ENCODE results near the gene EMC10.
"Not testable (repeated sequence)": the region's sequence is repeated elsewhere in the genome, so short reads cannot be mapped to it uniquely, and the experiment has no call there.

EMC10 gene

DNA sequence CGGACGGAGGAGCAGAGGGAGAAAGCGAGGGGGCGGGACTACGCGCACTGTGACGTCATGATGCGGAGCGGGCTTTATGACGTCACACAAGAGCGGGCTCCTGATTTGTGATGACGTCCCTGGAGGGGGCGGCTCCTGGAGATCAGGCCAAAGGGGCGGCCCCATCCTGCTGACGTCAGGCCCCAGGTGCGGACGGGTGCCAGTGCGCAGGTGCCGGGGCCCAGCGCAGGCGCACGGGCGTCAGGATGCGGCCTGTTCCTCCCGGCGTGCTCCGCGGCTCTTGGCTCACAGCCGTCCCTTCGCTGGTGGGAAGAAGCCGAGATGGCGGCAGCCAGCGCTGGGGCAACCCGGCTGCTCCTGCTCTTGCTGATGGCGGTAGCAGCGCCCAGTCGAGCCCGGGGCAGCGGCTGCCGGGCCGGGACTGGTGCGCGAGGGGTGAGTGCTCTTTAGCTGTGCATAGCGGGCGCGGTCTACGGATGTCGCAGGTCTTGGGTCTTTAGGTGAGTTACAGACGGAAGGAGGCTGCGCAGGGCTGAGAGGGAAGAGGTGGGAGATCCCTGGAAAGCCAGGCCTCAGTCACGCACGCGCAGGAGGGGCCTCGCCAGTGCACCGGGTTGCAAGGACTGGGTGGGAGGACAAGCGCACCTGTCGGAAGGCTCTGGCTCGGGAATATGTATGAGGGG, at the start of gene EMC10, which contains the start of gene GARIN5A:
Gene EMC10, plus strand, starts transcription at position 284 of the 683 bp plus-strand sequence. Its CDS starts 38 bp downstream, at position 322.
Gene GARIN5A, minus strand, starts transcription at position 625 of the 683 bp plus-strand sequence. Its CDS starts 460 bp downstream, at position 165.
- peak; percentile 91 for DNase-seq

DNA sequence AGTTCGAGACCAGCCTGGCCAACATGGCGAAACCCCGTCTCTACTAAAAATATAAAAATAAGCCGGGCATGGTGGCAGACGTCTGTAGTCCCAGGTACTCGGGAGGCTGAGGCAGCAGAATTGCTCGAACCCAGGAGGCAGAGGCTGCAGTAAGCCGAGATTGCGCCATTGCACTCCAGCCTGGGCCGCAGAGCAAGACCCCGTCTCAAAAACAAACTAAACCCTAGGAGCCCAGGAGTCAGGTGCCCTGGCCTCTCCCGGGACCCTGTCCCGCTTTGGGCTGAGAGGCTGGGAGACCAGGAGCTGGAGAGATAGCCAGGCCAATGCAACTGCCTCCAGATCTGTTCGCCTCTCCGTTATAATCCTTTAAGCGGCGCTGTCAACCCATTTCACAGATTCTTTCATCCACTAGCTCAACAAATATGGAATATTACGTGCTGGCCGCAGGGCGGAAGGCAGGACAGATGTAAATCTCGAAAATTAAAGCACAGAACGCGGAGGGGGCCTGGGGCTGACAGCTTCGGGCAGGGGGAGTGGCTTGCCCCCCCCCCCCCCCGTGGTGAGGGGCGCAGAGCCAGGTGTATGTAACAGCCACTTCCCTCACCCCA, 48.9 kb upstream of the EMC10 start:
- DNase-seq = no peak

DNA sequence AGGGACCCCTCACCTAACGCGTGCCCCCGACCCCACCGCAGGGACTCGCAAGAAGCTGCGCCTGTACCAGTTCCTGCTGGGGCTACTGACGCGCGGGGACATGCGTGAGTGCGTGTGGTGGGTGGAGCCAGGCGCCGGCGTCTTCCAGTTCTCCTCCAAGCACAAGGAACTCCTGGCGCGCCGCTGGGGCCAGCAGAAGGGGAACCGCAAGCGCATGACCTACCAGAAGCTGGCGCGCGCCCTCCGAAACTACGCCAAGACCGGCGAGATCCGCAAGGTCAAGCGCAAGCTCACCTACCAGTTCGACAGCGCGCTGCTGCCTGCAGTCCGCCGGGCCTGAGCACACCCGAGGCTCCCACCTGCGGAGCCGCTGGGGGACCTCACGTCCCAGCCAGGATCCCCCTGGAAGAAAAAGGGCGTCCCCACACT, 48.3 kb upstream of the EMC10 start:
- DNase-seq = no peak

DNA sequence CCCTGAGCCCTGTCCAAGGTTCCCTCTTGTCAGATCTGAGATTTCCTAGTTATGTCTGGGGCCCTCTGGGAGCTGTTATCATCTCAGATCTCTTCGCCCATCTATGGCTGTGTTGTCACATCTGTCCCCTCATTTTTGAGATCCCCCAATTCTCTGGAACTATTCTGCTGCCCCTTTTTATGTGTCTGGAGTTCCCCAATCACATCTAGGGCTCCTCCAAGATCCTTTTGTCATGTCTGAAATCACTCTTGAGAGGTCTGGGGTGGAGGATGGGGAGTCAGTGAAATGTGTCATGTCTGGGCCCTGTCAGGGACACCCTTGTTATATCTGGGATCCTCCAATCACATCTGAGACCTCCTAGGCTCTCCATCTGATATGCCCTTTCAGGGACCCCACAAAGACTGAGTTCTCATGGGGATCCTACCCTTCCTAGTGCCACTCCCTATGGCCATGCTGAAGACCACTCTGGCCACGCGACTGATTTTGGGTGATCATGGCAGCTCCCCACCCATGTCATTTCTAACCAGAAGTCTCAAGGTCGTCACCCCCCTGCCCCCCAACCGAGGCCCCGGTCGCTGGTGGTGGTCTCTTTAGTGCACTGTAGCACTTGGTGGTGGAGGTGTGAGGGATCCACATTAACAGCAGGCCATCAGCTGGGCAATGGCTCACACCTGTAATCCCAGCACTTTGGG, 47.4 kb upstream of the EMC10 start:
- no peak for DNase-seq

DNA sequence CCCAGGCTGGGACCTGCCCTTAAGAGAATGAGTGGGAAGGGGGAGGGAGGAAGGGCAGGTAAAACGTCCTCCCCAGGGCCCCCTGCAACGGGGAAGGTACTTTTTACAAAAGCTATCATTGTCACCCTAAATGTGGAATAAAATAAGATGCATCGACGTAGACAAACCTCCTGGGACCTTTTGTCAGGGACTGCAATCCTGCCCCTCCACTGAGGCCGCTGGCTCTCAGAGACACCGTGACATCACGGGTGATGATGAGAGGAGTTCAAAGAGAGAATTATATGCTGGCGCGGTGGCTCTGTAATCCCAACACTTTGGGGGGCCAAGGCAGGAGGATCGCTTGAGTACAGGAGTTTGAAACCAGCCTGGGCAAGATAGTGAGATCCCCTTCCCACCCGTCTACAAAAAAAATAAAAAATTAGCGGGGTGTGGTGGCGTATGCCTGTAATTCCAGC, 45.4 kb upstream of the EMC10 start:
- DNase-seq = no peak

DNA sequence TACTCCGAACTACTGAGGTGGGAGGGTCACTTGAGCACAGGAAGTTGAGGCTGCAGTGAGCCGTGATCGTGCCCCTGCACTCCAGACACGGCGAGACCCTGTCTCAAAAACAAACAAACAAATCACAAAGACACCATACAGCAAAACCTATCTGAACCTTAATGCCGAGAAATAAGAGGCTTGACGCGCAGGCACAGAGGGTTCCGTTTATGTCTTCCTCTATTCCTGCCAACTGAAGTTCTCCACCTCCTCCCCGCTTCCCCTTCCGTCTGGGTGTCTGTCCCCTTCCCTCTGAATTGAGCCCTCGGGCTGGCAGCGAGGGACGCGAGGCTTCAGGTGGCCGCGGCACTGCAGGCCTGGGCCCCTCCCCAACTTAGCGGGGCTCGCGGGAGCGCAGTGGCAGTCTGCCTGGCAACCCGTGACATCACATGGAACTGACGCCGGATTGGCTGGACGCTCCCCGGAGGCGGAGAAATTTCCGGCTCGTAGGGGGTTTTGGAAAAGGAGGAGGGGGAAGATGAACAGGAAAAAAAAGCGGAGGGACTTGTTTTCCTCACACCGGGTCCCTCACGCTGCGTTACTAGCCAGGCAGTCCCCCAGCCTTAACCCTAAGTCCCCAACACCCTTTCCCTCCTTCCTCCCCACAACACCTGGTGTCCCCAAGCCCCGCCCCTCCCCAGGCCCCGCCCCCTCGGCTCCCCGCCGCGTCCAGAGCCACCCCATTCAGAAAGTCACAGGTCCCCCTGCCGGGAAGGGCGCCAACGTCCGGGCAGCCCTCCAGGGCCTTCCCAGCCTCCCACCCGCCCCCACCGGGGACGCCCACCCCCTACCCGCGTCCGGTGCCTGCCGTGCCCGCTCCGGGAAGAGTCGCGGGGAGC, 44.7 kb upstream of the EMC10 start:
- peak; percentile 86 for DNase-seq

DNA sequence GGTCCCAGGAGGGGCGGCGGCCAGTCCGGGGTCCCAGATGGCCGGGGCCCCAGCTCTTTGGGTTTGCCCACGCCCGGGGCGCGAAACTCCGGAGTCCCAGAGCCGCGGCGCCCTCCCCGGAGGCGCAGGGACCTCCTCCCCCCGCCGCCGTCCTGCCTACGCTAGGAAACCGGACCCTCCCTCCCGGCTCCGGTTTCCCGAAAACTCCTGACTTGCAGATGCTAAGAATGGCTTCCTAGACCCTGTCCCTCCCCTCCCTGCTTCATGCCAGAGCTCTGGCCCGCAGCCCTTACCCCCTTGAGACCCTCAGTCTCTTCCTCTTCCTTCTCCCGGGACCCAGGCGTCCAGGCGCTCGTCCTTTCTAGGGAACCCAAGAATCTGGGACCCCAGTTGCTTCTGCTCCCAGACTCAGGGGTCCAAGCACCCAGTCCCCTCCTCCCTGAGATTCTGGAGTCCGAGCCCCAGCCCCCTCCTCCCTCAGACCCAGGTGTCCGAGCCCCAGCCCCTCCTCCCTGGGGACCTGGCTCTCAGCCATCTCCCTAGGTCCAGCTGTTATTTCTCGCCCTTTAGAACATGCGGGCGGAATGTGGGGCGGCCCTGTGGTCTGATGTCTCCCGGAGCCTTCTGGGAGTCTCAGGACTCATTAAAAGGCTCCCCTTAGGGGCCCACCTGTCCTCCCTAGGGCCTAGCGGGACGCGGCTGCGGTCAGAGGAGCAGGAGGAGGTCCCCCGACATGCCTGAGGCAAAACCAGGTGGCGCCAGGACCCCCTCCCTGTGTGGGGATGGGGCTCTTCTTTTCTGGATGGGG, 43.9 kb upstream of the EMC10 start, which contains the start of gene MYBPC2:
Gene MYBPC2, plus strand, starts transcription at position 672 of the 808 bp plus-strand sequence. Its CDS starts 62 bp downstream, at position 734.
- DNase-seq = no peak

DNA sequence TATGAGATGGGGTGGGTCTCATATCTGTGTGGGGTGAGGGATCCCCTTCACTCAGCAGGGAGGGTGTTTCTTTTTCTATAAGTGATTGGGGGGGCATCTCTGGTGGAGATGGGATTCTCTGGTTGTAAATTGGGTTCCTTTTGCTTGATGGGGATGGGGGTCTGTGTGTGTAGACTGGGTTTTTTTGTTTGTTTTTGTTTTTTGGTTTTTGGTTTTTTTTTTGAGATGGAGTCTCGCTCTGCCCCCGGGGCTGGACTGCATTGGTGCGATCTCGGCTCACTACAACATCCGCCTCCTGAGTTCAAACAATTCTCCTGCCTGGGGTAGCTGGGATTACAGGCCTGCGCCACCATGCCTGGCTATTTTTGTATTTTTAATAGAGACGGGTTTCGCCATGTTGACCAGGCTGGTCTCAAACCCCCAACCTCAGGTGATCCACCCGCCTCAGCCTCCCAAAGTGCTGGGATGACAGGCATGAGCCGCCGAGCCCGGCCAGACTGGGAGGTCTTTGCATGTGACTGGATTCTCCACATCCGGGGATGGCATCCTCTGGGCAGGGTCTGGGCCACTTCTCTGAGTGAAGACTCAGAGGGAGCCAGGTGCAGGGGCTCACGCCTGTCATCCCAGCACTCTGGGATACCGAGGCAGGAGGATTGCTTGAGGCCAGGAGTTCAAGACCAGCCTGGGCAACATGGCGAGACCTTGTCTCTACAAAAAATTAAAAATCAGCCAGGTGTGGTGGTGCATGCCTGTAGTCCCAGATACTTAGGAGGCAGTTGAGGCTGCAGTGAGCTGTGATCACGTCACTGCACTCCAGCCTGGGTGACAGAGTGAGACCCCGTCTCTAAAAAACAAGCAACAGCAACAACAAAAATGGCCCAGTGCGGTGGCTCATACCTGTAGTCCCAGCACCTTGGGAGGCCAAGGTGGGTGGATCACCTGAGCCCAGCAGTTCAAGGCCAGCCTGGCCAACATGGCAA, 42.8 kb upstream of the EMC10 start:
- no peak for DNase-seq

DNA sequence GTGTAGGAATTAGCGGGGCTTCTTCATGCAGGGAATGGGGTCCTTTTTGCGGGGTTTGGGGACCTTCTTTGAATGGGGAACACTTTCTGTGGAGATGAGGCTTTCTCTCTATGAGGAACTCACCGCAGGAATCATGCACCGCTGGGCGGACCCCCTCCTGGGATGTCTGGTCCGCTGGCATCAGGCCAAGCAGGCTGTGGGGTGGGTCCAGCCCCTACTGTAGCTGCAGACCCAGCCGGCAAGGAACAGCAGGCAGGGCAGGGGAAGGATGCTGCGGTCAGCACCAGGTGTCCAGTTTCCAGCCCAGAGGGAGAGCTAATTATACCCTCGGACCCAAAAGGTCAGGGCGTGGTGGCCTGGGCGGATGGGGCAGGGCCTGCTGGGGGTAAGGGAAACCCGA, 41.8 kb upstream of the EMC10 start:
- no peak for DNase-seq

DNA sequence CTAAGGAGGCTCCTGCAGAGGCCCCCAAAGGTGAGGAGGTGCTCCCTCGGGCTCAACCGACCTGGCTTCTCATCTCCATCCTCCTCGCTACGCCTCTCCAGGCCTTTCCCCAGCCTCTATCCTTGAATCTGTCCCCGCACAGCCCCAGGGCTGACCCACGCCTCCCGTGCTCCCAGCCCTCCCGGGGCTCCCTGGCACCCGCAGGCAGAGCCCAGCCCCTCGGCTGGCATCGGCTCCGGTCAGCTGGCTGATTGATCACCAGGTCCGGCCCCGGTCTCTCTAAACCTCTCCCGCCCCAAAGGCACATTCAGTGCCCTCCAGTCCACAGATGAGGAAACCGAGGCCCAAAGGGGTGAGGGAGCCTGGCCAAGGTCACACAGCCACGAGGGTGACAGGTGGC, 41.1 kb upstream of the EMC10 start:
- DNase-seq = no peak

DNA sequence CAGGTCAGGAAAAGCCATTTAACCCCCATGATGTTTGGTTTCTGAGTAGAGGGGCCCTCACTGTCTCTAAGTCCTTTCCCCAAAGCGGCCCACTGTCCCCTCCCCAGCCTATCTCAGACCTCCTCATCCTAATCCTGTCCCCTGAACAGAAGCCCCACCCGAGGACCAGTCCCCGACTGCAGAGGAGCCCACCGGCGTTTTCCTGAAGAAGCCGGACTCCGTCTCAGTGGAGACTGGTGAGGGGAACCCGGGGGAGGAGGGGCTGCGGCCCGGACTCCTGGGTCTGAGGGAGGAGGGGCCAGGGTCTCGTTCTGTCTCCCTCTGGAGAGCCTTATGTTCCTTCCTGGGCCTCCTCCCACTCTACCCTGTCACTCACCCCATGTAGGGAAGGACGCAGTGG, 40.7 kb upstream of the EMC10 start:
- DNase-seq = no peak

DNA sequence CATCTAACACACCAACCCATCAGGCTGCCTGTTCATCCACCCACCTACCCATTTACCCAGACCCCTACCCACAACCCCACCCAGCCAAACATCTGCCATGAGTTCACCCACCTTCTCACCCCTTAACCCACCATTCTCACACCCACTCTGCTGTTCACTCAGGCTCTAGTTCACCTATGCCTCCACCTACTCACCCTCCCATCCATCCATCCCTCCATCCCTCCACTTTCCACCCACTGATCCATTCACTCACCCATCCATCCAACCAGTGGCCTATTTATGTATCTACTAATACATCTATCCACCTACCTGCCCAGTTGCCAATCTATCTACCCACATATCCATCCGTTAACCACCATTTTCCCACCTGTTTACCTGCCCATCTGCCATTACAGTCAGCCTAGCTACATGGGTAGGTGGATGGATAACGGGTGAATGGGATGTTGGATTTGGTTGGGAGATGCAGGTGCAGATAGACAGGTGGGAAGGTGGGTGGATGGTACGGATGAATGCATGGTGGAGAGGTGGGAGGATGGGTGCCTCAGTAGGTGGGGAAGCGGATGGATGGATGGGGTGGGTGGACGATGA, 38.4 kb upstream of the EMC10 start:
- DNase-seq = no peak

DNA sequence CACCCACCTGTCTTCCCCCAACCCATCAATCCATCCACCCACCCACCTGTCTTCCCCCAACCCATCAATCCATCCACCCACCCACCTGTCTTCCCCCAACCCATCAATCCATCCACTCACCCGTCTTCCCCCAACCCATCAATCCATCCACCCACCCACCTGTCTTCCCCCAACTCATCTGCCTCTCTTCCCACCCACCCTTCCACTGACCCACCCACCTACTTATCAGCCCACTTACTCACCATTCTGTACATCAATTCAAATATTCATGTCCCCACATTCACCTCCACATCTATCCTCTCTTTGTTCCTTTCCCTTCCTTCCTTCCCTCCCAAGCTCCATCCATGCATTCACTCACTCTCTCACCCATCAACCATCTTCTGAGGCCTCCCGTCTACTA, 37.2 kb upstream of the EMC10 start:
- not testable (repeated sequence) for DNase-seq

DNA sequence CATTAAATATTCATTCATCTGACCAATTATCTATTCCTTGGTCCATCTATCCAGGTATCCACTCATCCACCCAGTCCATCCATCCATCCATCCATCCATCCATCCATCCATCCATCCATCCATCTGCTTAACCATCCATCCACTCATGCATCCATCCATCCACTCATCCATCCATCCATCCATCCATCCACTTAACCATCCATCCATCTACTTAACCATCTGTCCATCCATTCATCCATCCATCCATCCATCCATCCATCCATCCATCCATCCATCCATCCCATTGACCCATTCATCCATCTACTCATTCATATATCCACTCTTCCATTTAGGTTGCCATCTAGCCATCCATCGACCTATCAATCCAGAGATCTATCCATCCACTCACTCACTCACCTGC, 32.2 kb upstream of the EMC10 start:
- DNase-seq = no peak

DNA sequence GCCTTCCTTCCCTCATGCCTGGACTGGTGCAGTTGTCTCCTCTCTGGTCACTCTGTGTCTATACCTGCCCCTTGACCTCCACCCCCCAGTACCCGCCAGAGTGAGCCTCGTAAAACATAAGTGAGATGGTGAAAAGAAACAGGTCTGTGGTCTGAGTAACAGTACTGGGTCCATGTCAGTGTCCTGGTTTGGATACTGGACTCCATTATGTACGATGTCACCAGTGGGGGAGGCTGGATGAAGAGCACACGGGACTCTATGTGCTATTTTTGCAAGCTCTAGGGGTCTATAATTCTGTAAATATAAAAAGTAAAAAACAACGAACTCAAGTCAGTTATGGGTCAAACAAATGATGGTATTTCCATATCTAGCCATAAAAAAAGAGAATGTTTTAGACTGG, 29.3 kb upstream of the EMC10 start:
- DNase-seq = no peak

DNA sequence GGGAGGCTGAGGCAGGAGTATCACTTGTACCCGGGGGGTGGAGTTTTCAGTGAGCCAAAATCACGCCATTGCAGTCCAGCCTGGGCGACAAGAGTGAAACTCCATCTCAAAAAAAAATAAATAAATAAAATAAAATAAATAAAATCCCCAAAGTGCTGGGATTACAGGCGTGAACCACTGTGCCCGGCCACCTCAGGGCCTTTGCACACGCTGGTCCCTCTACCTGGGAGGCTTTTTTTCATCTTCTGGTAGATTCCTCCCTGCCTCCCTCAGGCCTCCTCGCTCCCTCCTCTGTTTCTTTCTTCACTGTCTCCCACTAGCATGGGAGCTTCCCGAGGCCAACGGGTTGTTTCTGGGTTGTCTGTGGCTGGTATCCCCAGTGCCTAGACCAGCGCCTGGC, 28.6 kb upstream of the EMC10 start:
- DNase-seq = no peak

DNA sequence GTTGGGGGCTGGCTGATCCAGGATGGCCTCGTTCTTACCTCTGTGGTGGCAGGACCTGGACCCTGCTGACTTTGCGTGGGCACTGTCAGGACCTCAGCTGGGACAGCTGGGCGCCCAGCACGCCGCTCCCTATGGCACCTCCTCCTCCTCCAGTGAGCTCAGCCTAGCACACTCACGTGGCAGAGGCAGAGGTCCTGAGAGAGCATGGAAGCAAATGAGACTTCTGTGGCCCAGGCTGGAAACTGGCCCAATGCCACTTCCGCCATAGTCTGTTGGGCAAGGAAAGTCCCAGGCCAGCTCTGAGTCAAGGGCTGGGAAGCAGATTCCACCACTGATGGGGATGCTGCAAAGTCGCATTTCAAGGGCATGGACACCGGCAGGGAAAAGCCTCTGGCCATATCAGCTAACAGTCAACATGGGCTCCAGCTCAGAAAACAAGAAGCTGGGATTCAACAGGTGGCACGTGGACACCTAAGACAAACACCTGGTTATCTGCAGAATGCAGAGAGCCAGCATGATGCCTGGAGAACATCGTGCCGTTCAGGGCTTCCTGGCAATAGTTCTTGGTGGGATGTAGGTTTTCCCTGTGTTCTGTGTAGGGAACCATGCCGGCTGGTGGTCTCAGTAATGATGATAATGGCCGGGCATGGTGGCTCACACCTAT, 26.9 kb upstream of the EMC10 start:
- DNase-seq = no peak

DNA sequence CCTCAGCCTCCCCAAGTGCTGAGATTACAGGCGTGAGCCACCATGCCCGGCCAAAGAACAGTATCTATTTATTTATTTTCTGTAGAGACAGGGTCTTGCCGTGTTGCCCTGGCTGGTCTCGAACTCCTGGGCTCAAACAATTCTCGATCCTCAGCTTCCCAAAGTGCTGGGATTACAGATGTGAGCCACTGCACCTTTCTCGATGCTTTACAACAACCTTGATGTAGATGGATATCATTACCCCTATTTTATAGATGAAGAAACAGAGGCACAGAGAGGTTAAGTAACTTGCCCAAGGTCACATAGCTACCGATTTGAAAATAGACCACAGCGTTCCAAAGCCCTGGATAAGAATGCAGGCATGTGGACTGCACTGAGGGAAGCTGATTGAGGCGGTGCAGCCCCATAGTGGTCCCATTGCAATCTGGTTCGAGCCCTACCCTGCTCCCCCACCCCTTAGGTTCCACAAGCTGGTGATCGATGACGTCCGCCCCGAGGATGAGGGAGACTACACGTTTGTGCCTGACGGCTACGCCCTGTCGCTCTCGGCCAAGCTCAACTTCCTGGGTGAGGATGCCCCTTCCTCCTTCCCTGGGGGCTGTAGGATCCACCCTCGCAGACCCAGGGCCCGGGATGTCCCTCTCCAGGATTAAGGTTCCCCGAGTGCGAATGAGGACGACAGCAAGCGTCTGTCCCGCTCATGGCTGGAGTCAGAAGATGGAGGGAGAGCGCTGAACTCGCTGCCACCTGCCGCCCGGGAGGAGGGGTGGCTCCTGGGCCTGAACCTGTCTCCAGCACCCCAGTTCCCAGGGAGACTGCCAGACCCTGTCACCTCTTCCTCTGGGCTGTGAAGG, 25.7 kb upstream of the EMC10 start:
- no peak for DNase-seq

DNA sequence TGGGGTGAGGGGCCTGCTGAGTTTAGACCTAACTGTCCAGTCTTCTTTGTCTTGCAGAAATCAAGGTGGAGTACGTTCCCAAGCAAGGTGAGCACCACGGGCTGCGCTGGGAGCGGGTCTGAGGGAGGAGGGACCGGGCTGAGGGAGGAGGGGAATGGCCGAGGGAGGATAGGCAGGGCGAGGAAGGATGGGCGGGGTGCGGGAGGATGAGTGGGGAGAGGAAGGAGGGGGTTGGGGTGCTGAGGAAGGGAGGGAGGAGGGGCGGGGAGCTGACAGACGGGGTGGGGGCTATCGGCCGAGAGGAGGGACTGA, 25.1 kb upstream of the EMC10 start:
- no peak for DNase-seq

All from activated CD4-positive, alpha-beta T cell treated with anti-CD3 and anti-CD28 coated beads for 1 hour (primary cell).